WTC11 (cell line): ENCODE data around the gene PLP2.

Experiments used
- MAX ChIP-seq: sonication (generic); formaldehyde crosslinking; IDR thresholded peaks from 2 replicates; pipeline ENCODE4 v1.8.0; 2022; ENCODE audit warnings: mild to moderate bottlenecking, missing genetic modification reagents
- RELA ChIP-seq: sonication (generic); formaldehyde crosslinking; IDR thresholded peaks from 2 replicates; pipeline ENCODE4 v1.8.1; 2022; ENCODE audit warnings: missing genetic modification reagents, mild to moderate bottlenecking, borderline replicate concordance
- TF ChIP-seq, protein P1 (sequence below): fragments of 200-600 bp; IDR thresholded peaks from 2 replicates; pipeline ENCODE4 v1.8.0; 2022; ENCODE audit warnings: antibody characterized with exemption

DNA sequence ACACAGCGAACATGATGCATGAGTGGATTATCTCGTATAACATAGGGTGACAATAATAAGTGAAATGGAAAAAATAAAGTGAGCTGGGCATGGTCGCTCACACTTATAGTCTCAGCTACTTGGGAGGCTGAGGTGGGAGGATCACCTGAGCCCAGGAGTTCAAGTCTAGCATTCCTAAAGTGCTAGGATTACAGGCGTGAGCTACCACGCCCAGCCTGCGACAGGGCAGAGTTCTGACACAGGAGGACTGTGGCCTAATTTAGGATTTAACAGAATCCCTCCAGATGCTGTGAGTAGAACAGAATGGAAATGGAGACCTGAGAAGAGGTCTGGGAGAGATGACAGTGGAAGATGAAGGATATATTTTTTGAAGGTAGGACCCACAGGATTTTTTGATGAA, 17.9 kb downstream of the PLP2 start:
- no peak for TF ChIP-seq RELA
- no peak for TF ChIP-seq MAX (CRISPR knock-in tag)
- TF ChIP-seq, protein P1, sequence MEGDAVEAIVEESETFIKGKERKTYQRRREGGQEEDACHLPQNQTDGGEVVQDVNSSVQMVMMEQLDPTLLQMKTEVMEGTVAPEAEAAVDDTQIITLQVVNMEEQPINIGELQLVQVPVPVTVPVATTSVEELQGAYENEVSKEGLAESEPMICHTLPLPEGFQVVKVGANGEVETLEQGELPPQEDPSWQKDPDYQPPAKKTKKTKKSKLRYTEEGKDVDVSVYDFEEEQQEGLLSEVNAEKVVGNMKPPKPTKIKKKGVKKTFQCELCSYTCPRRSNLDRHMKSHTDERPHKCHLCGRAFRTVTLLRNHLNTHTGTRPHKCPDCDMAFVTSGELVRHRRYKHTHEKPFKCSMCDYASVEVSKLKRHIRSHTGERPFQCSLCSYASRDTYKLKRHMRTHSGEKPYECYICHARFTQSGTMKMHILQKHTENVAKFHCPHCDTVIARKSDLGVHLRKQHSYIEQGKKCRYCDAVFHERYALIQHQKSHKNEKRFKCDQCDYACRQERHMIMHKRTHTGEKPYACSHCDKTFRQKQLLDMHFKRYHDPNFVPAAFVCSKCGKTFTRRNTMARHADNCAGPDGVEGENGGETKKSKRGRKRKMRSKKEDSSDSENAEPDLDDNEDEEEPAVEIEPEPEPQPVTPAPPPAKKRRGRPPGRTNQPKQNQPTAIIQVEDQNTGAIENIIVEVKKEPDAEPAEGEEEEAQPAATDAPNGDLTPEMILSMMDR = no peak
